NT2/D1 (cell line): ENCODE measurements around the gene P2RX1.

ENCODE experiments used
- DNase-seq: peaks from one replicate; pipeline ENCODE4 v3.0.0-alpha.2; 2011; ENCODE audit warnings: low read depth, low spot score
- H3K27me3 ChIP-seq: 2 replicates; pipeline ENCODE4 v1.6.0; 2011; ENCODE audit warnings: mild to moderate bottlenecking; ENCODE audit not compliant: insufficient read length, insufficient read depth
- H3K36me3 ChIP-seq: 2 replicates; pipeline ENCODE4 v1.6.1; 2011; ENCODE audit warnings: mild to moderate bottlenecking, low read length, mixed read lengths; ENCODE audit not compliant: insufficient read depth, insufficient read length
- H3K4me1 ChIP-seq: 2 replicates; pipeline ENCODE4 v1.5.1; 2011; ENCODE audit not compliant: insufficient read depth, insufficient read length
- H3K4me3 ChIP-seq: 2 replicates; pipeline ENCODE4 v1.5.1; 2011; ENCODE audit warnings: low read depth; ENCODE audit not compliant: insufficient read length
- H3K9ac ChIP-seq: 2 replicates; pipeline ENCODE4 v1.6.0; 2011; ENCODE audit warnings: low read depth; ENCODE audit not compliant: insufficient read length
- H3K9me3 ChIP-seq: 2 replicates; pipeline ENCODE4 v1.5.1; 2011; ENCODE audit warnings: mild to moderate bottlenecking, low read length; ENCODE audit not compliant: insufficient read depth
- SUZ12 ChIP-seq: IDR thresholded peaks from 2 replicates; pipeline ENCODE4 v1.6.1; 2011; ENCODE audit not compliant: insufficient read length, insufficient read depth; ENCODE audit errors: extremely low read depth
- YY1 ChIP-seq: IDR thresholded peaks from 2 replicates; pipeline ENCODE4 v1.6.1; 2011; ENCODE audit not compliant: insufficient read length, insufficient read depth
- ZNF274 ChIP-seq: IDR thresholded peaks from 2 replicates; pipeline ENCODE4 v1.6.1; 2011; ENCODE audit warnings: mild to moderate bottlenecking, low read depth, low read length

P2RX1 gene

DNA sequence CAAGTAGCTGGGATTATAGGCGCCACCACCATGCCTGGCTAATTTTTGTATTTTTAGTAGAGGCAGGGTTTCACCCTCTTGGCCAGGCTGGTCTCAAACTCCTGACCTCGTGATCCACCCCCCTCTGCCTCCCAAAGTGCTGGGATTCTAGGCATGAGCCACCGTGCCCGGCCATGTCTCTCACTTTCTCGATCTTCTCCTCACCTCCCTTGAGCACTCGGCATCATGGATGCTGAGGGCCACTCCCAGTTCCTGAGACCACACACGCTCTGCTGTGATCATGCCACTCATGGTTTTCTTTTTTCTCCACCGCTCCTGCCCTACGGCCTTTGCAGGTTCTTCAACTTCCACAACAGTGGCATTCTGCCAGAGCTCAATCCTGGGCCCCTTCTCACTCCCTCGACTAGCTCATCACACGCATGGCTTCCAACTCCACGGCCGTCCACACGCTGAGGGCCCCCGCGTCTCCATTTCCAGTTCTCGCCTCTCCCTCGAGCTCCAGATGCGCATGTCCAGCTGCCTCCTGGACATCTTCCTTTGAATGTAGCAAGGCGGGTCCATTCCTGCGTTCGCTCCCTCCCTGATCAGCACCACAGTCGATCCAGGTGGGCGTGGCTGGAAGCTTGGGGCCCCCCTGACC is 64.7 kb downstream of the P2RX1 start:
- Histone ChIP-seq H3K4me3 (no peak overlapping the region), H3K36me3 (no peaks in the 10 kb centered on the region), H3K9ac (no peak overlapping the region), H3K27me3 (no peaks in the 10 kb centered on the region), H3K4me1 (no peaks in the 10 kb centered on the region), H3K9me3 (no peaks in the 10 kb centered on the region)
- TF ChIP-seq SUZ12 (no peak), YY1 (no peak), ZNF274 (no peak)
- no peak for DNase-seq

DNA sequence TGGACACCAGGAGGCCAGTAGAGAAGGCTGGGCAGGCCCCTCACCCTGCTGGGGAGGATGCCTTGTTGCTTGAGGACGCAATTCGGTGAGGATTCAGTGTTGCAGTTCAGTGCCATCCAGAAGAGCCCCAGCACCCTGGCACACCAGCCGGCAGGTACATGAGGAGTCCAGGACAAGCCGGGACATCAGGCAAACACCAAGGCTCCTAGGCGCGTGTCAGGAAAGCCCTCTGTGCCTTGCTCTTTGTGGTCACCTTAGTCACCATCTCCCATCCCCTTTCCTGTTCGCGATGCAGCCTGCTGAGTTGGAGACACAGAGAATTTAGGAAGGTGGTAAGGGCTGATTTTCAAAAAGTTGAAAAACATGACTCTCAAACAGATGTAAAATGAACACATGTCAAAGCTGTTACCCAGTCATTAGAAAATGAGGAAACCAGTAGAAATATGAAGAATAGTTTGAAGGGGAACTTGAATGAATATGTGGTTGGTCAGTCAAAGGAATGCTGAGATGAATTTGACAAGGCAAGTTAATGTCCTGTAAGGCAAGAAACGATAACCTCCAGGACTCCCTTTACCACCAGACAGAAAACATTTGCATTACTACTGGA is 67.9 kb downstream of the P2RX1 start:
- peaks cover 14% of the 10 kb centered on the region for H3K36me3 ChIP-seq
- no peak for TF ChIP-seq SUZ12
- no peak for TF ChIP-seq ZNF274
- no peak for TF ChIP-seq YY1
- no peak for DNase-seq
- no peaks in the 10 kb centered on the region for H3K27me3 ChIP-seq
- H3K9ac ChIP-seq = no peak overlapping the region
- no peaks in the 10 kb centered on the region for H3K4me1 ChIP-seq
- H3K4me3 ChIP-seq = no peak overlapping the region
- H3K9me3 ChIP-seq = no peaks in the 10 kb centered on the region

DNA sequence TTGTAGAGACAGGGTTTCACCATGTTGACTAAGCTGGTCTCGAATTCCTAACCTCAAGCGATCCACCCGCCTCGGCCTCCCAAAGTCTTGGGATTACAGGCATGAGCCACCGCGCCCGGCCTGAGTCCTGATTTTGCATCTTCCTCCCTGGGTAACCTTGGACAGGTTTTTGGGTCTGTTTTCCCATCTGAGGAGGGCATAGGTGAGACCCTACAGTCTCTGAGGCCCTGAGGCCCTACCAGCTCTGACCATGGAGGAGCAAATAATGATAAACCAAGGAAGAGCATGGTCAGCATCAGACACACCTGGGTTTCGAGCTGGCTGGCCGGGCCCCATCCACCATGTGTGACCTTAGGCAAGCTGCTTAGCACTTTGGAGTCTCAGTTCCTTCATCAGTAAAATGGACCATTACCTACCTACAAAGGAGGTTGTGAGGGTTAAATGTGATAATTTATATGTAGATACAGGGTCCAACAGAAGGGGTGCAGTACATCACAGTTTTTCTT is 69.0 kb downstream of the P2RX1 start:
- TF ChIP-seq SUZ12 (no peak), ZNF274 (no peak), YY1 (no peak)
- Histone ChIP-seq H3K9me3 (no peaks in the 10 kb centered on the region), H3K4me1 (no peaks in the 10 kb centered on the region), H3K9ac (no peak overlapping the region), H3K36me3 (peaks cover 25% of the 10 kb centered on the region), H3K27me3 (no peaks in the 10 kb centered on the region), H3K4me3 (no peak overlapping the region)
- DNase-seq = no peak
